ENCODE results near the gene FAM3A. TPM values are rescaled to one million over a fixed set of nuclear protein-coding genes. Genes with fewer than 3 reads are reported as not detected.
A peak's percentile ranks its signal among the peaks of the same experiment; 100 is the strongest.

Gene FAM3A
- total and polyA plus RNA-seq, 2 experiments from 2014 or later, result 41.1 to 68.0 TPM

- Histone ChIP-seq H2AFZ (no peak overlapping the region), H4K20me1 (ENCODE audit: insufficient read depth, poor library complexity, severe bottlenecking) (no peaks in the 10 kb centered on the region), H3K9me3 (ENCODE audit: low read depth) (no peaks in the 10 kb centered on the region), H3K36me3 (replicated peaks; ENCODE audit: insufficient read depth, low read depth) (no peaks in the 10 kb centered on the region), H3K4me2 (no peak overlapping the region), H3K27me3 (no peaks in the 10 kb centered on the region), H3K4me1 (ENCODE audit: insufficient read depth) (no peaks in the 10 kb centered on the region), H3K9me2 (replicated peaks; ENCODE audit: insufficient read depth) (no peaks in the 10 kb centered on the region), H3K79me2 (no peaks in the 10 kb centered on the region), H3K27ac (no peak overlapping the region), H3K4me3 (no peak overlapping the region)
- DNase-seq (ENCODE audit: low spot score), result no peak
- WGBS (ENCODE audit: low lambda C conversion rate, missing lambda C conversion rate), result 83% methylated on average over 6 of the region's 6 CpGs
- TF ChIP-seq EZH2 (IDR thresholded peaks at IDR 0.05; ENCODE audit: borderline replicate concordance), result no peak
- no peak for TF ChIP-seq EZH2phosphoT487 (IDR thresholded peaks at IDR 0.05; ENCODE audit: low read depth, severe bottlenecking, unreplicated experiment)
These were observed 20.5 kb downstream of the FAM3A start for GRCh38 chrX:154495472-154495922.

- no peak overlapping the region for H3K4me3 ChIP-seq
- H3K27ac ChIP-seq, result no peak overlapping the region
- H3K27me3 ChIP-seq, result no peaks in the 10 kb centered on the region
- H3K4me1 ChIP-seq (ENCODE audit: insufficient read depth), result no peaks in the 10 kb centered on the region
- H3K36me3 ChIP-seq (replicated peaks; ENCODE audit: insufficient read depth, low read depth), result no peaks in the 10 kb centered on the region
- 71% methylated on average over 3 of the region's 3 CpGs for WGBS (ENCODE audit: low lambda C conversion rate, missing lambda C conversion rate)
- no peak for TF ChIP-seq EZH2phosphoT487 (IDR thresholded peaks at IDR 0.05; ENCODE audit: low read depth, severe bottlenecking, unreplicated experiment)
- TF ChIP-seq EZH2 (IDR thresholded peaks at IDR 0.05; ENCODE audit: borderline replicate concordance), result no peak
- TF ChIP-seq CTCF (IDR thresholded peaks at IDR 0.05; ENCODE audit: poor library complexity), result no peak
- H3K9me3 ChIP-seq (ENCODE audit: low read depth), result no peaks in the 10 kb centered on the region
- H3K4me2 ChIP-seq, result no peak overlapping the region
- no peaks in the 10 kb centered on the region for H3K79me2 ChIP-seq
- no peak for DNase-seq (ENCODE audit: low spot score)
- no peak overlapping the region for H2AFZ ChIP-seq
- H4K20me1 ChIP-seq (ENCODE audit: insufficient read depth, poor library complexity, severe bottlenecking), result no peaks in the 10 kb centered on the region
- no peaks in the 10 kb centered on the region for H3K9me2 ChIP-seq (replicated peaks; ENCODE audit: insufficient read depth)
These were observed 21.3 kb downstream of the FAM3A start for GRCh38 chrX:154494715-154495114.

- peak within 1 kb of the TSS; percentile 46 for H3K4me3 ChIP-seq
- H3K36me3 ChIP-seq (replicated peaks; ENCODE audit: insufficient read depth, low read depth), result no peaks in the 10 kb centered on the region
- no peaks in the 10 kb centered on the region for H3K27me3 ChIP-seq
- peak within 1 kb of the TSS; percentile 97 for H3K27ac ChIP-seq
- no peaks in the 10 kb centered on the region for H4K20me1 ChIP-seq (ENCODE audit: insufficient read depth, poor library complexity, severe bottlenecking)
- H2AFZ ChIP-seq, result peak within 1 kb of the TSS; percentile 85
- peaks cover 3% of the 10 kb centered on the region for H3K79me2 ChIP-seq
- no peak for TF ChIP-seq EZH2 (IDR thresholded peaks at IDR 0.05; ENCODE audit: borderline replicate concordance)
- TF ChIP-seq CTCF (IDR thresholded peaks at IDR 0.05; ENCODE audit: poor library complexity), result no peak
- no peak for TF ChIP-seq EZH2phosphoT487 (IDR thresholded peaks at IDR 0.05; ENCODE audit: low read depth, severe bottlenecking, unreplicated experiment)
- 42% methylated on average over 50 of the region's 71 CpGs for WGBS (ENCODE audit: low lambda C conversion rate, missing lambda C conversion rate)
- H3K4me2 ChIP-seq, result peak within 1 kb of the TSS; percentile 81
- H3K9me2 ChIP-seq (replicated peaks; ENCODE audit: insufficient read depth), result no peaks in the 10 kb centered on the region
- no peaks in the 10 kb centered on the region for H3K9me3 ChIP-seq (ENCODE audit: low read depth)
- peaks cover 2% of the 10 kb centered on the region for H3K4me1 ChIP-seq (ENCODE audit: insufficient read depth)
- DNase-seq (ENCODE audit: low spot score), result peak; percentile 95
These were observed 25.5 kb downstream of the FAM3A start, which contains the start of gene SLC10A3 for GRCh38 chrX:154490414-154491083. TSS of gene SLC10A3 (minus strand) at chrX:154490629. CDS start at chrX:154488940, 1,689 bp downstream.

GRCh38 chrX:154490021-154490413, 26.0 kb downstream of the FAM3A start:
- H3K27me3 ChIP-seq, result no peaks in the 10 kb centered on the region
- H3K4me3 ChIP-seq, result peak overlapping the region; percentile 38
- peaks cover 5% of the 10 kb centered on the region for H3K79me2 ChIP-seq
- no peak for TF ChIP-seq EZH2 (IDR thresholded peaks at IDR 0.05; ENCODE audit: borderline replicate concordance)
- no peak for TF ChIP-seq CTCF (IDR thresholded peaks at IDR 0.05; ENCODE audit: poor library complexity)
- no peak for TF ChIP-seq EZH2phosphoT487 (IDR thresholded peaks at IDR 0.05; ENCODE audit: low read depth, severe bottlenecking, unreplicated experiment)
- 52% methylated on average over 10 of the region's 19 CpGs for WGBS (ENCODE audit: low lambda C conversion rate, missing lambda C conversion rate)
- H4K20me1 ChIP-seq (ENCODE audit: insufficient read depth, poor library complexity, severe bottlenecking), result no peaks in the 10 kb centered on the region
- H3K4me2 ChIP-seq, result peak overlapping the region; percentile 81
- peaks cover 2% of the 10 kb centered on the region for H3K4me1 ChIP-seq (ENCODE audit: insufficient read depth)
- DNase-seq (ENCODE audit: low spot score), result peak; percentile 45
- H3K9me3 ChIP-seq (ENCODE audit: low read depth), result no peaks in the 10 kb centered on the region
- H3K36me3 ChIP-seq (replicated peaks; ENCODE audit: insufficient read depth, low read depth), result no peaks in the 10 kb centered on the region
- H3K27ac ChIP-seq, result peak overlapping the region; percentile 94
- no peaks in the 10 kb centered on the region for H3K9me2 ChIP-seq (replicated peaks; ENCODE audit: insufficient read depth)
- no peak overlapping the region for H2AFZ ChIP-seq
